22Rv1 (cell line): Measurements from ENCODE around the gene SH2D3A.
"Not testable (repeated sequence)": the region's sequence is repeated elsewhere in the genome, so short reads cannot be mapped to it uniquely, and the experiment has no call there.

ENCODE experiments used
- ZFX ChIP-seq: fragments of 450-650 bp; IDR thresholded peaks from 2 replicates; pipeline ENCODE4 v1.6.1; 2017; ENCODE audit warnings: antibody characterized with exemption, borderline replicate concordance
- TF ChIP-seq, protein P1 (sequence below): fragments of 450-650 bp; IDR thresholded peaks from 2 replicates; pipeline ENCODE4 v1.5.1; 2017; ENCODE audit warnings: mild to moderate bottlenecking

DNA sequence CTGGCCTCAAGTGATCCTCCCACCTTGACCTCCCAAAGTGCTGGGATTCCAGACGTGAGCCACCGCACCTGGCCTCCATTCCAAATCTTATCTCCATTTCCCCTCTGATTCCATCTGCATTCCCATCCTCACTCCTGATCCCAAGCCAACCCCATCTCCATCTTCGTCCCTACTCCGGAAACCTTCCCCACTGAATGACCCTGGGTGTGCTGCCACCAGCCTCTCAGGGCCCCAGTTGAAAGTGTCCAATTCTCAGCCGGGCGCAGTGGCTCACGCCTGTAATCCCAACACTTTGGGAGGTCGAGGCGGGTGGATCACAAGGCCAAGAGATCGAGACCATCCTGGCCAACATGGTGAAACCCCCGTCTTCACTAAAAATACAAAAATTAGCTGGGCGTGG, 58.3 kb downstream of the SH2D3A start:
- TF ChIP-seq, protein P1, sequence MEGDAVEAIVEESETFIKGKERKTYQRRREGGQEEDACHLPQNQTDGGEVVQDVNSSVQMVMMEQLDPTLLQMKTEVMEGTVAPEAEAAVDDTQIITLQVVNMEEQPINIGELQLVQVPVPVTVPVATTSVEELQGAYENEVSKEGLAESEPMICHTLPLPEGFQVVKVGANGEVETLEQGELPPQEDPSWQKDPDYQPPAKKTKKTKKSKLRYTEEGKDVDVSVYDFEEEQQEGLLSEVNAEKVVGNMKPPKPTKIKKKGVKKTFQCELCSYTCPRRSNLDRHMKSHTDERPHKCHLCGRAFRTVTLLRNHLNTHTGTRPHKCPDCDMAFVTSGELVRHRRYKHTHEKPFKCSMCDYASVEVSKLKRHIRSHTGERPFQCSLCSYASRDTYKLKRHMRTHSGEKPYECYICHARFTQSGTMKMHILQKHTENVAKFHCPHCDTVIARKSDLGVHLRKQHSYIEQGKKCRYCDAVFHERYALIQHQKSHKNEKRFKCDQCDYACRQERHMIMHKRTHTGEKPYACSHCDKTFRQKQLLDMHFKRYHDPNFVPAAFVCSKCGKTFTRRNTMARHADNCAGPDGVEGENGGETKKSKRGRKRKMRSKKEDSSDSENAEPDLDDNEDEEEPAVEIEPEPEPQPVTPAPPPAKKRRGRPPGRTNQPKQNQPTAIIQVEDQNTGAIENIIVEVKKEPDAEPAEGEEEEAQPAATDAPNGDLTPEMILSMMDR, result not testable (repeated sequence)
- TF ChIP-seq ZFX, result not testable (repeated sequence)
